PFSK-1 (cell line): ENCODE measurements around the gene FRMD4A.

Experiments used
- FOXP2 ChIP-seq: optimal IDR thresholded peaks from 2 replicates; pipeline ENCODE3; 2011; ENCODE audit warnings: borderline replicate concordance, control low read depth, inconsistent platforms; ENCODE audit not compliant: insufficient read depth; ENCODE audit errors: extremely low read length, extremely low read depth
- POLR2AphosphoS5 ChIP-seq: IDR thresholded peaks from 2 replicates; pipeline ENCODE4 v1.6.1; 2012; ENCODE audit warnings: low read depth, mild to moderate bottlenecking, control low read depth, low read length, moderate library complexity
- REST ChIP-seq, 2 experiments: IDR thresholded peaks; 2 replicates each; pipeline versions ENCODE4 v1.6.1 to v1.8.0; 2011 to 2012; ENCODE audit warnings: low read depth in 2 of 2, low read length in 2 of 2, control low read depth in 1 of 2, inconsistent platforms in 1 of 2, mild to moderate bottlenecking in 1 of 2, moderate library complexity in 1 of 2; ENCODE audit not compliant: insufficient read depth in 1 of 2
- SIN3A ChIP-seq: IDR thresholded peaks from 2 replicates; pipeline ENCODE4 v1.6.1; 2012; ENCODE audit warnings: mild to moderate bottlenecking, low read length, moderate library complexity, borderline replicate concordance; ENCODE audit not compliant: insufficient read depth
- TAF1 ChIP-seq: IDR thresholded peaks from 2 replicates; pipeline ENCODE4 v1.6.1; 2012; ENCODE audit warnings: low read length, control low read depth, borderline replicate concordance; ENCODE audit not compliant: insufficient read depth

FRMD4A gene

GRCh38 chr10:14099885-14100284 is 230.8 kb downstream of the FRMD4A start:
- TF ChIP-seq POLR2AphosphoS5, result no peak
- TF ChIP-seq REST (IDR thresholded peaks at IDR 0.05; ENCODE audit: insufficient read depth in 1 of 2, low read depth in 2 of 2, low read length in 2 of 2), result no peak
- TF ChIP-seq TAF1, result no peak
- TF ChIP-seq SIN3A, result no peak
- no peak for TF ChIP-seq FOXP2

- no peak for TF ChIP-seq FOXP2
Observed at GRCh38 chr10:14093730-14094484, 236.8 kb downstream of the FRMD4A start.

- no peak for TF ChIP-seq TAF1
- TF ChIP-seq FOXP2, result no peak
- TF ChIP-seq POLR2AphosphoS5, result no peak
- no peak for TF ChIP-seq REST (IDR thresholded peaks at IDR 0.05; ENCODE audit: insufficient read depth in 1 of 2, low read depth in 2 of 2, low read length in 2 of 2)
- TF ChIP-seq SIN3A, result no peak
Observed at GRCh38 chr10:14092799-14093198, 237.9 kb downstream of the FRMD4A start.

GRCh38 chr10:14089556-14090292 is 241.0 kb downstream of the FRMD4A start:
- TF ChIP-seq REST (IDR thresholded peaks at IDR 0.05; ENCODE audit: insufficient read depth in 1 of 2, low read depth in 2 of 2, low read length in 2 of 2) (no peak), TAF1 (no peak), SIN3A (no peak), FOXP2 (no peak), POLR2AphosphoS5 (no peak)

GRCh38 chr10:14087566-14087965 is 243.2 kb downstream of the FRMD4A start:
- no peak for TF ChIP-seq POLR2AphosphoS5
- TF ChIP-seq TAF1, result no peak
- no peak for TF ChIP-seq FOXP2
- no peak for TF ChIP-seq SIN3A
- TF ChIP-seq REST (IDR thresholded peaks at IDR 0.05; ENCODE audit: insufficient read depth in 1 of 2, low read depth in 2 of 2, low read length in 2 of 2), result no peak
